ENCODE results near the gene SLK.

Gene SLK

DNA sequence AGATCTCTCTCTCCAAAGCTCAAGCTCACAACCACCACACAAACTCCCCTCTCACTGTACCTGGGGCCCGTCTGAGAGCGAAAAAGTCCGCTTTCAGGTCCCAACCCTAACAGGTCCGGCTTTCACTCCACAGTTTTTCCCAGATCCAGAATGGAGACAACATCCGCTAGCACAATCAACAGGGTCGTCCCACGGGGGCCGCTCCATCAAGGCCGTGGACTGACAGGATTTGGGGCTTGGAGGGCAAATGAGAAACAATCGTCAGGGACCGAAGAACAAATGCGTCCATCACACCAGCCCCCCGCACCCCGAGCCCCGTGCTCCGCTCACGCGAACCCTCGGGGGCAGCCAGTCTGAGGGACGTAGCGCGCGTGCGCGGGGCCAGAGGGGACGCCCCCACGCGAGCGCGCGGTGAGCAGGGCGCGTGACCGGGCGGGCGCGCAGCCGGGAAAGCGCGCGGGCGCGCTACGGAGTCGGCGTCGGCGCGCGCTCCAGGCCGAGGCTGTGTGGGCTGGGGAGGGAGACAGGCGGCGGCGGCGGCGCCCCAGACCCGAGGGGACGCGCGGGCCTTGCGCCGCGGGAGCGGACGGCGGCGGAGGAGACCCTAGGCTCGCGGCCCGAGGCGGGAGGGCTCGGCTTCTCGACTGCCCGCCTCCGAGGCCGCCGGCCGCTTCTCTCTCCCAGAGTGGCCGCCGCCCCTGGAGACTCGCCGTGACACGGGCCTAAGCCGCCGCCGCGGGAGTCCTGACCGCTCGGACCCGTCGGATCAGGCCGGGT, at the start of gene SLK:
Gene SLK, plus strand, starts transcription at position 470 of the 777 bp plus-strand sequence. CDS start 606 bp downstream, outside the sequence.
- DNase-seq (ENCODE audit: low spot score), result peak; percentile 79

DNA sequence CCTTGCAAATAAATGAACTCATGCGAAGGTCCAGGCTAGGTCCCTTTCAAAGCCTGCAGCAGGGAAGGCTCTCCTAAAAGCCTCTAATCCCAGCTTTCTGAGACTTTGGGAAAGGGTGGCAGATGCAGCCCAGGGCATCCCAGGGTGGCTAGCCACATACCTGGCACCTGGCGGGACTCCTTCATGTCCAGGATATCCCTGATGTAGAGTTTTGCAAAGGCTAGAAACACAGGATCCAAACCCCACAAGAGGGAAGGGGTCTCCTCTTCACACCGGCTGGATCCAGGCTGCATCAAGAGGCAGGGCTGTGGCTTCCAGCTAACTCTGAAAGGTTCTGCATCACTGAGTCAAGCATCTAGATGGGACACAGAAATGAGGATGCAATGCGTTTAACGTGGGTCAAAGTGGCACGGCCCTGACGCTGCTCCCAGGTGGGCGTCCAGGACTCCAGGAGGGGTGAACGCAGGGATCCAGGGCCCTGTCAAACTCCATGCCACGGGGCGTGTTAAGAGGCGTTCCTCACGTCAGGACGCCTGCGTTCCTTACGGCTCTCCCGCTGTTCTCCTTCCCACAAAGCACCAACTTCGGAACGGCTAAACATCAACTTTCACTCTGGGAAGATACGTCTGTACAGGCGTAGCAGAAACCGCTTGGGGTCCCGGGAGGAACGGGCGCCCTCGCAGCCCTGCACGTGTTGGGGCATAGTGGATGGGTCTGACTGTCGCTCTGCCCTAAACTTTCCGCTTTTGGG, 49.5 kb upstream of the SLK start:
- peak; percentile 9 for DNase-seq (ENCODE audit: low spot score)

GRCh38 chr10:103918053-103918846, 48.7 kb upstream of the SLK start, which contains the start of gene STN1:
Gene STN1, minus strand, starts transcription at chr10:103918184. Its CDS starts 590 bp downstream, at chr10:103917594.
- DNase-seq (ENCODE audit: low spot score), result peak; percentile 97

- no peak for DNase-seq (ENCODE audit: low spot score)
Measured at GRCh38 chr10:103919648-103920025, 47.3 kb upstream of the SLK start.

GRCh38 chr10:103921248-103921647, 45.7 kb upstream of the SLK start:
- no peak for DNase-seq (ENCODE audit: low spot score)

- DNase-seq (ENCODE audit: low spot score), result peak; percentile 21
Measured at GRCh38 chr10:103921750-103922195, 45.2 kb upstream of the SLK start.

DNA sequence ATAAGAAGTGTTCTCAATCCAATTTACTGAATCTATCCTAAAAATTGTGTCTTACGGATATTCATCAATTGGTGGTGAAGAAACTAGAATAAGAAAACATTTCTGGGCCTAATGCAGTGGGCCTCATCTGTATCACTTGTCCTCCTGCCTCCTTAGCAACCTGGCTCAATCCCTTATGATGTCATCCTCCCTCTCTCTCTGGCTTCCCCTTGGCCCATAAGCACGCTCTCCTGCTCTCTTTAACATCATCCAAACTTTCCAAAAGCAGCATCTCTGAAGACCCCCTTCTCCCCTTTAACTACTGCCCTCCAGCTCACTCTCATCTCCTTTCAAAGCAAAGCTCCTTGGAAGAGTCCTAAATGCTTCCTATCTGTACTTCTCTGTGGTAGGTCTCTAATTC, 44.3 kb upstream of the SLK start:
- DNase-seq (ENCODE audit: low spot score), result no peak

DNA sequence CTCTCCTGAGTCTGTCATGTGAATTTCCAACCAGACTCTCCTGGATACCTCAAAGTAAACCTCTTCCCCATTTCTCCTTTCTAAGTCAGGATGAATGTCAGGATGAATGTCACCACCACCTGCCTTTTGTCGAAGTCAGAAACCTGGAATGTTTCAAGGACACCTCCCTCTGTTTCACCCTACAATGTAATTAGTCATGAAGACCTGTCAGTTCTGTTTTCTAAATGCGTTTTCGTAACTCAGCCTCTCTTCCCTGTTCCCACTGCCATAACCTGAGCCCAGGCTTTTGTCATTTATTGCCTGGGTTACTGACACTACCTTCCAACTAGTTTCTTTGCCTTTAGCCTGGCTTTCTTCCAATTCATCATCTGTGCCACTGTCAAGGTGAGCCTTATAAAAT, 43.4 kb upstream of the SLK start:
- no peak for DNase-seq (ENCODE audit: low spot score)

- no peak for DNase-seq (ENCODE audit: low spot score)
Measured at GRCh38 chr10:103925591-103925990, 41.3 kb upstream of the SLK start.

DNA sequence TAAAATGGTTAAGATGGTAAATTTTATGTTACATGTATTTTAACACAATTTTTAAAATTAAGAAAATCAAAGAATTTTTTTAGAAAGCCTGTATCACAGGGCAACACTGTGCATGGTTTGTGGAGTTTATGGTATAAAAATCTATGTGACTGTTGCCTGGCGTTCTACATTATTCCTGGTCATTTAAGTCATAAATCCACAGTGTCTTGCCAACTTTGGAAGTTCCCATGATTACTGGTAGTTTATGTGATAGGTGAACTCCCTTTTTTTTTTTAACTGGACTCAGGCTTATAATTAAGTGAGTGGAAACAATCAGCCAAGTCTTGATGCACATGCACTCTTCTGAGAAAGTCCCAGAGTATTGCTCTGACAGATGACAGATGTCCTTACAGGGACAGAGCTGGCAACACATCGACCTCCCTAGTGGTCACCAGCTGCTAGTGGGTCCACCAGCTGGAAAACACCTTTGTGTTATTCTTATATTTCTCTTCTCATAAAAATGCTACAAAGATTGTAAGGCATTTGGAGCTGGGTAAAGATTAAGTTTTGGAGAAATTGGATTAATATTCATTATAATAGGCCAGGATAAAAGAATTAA, 40.1 kb upstream of the SLK start:
- no peak for DNase-seq (ENCODE audit: low spot score)

- DNase-seq (ENCODE audit: low spot score), result no peak
Measured at GRCh38 chr10:103928784-103929183, 38.2 kb upstream of the SLK start.

DNA sequence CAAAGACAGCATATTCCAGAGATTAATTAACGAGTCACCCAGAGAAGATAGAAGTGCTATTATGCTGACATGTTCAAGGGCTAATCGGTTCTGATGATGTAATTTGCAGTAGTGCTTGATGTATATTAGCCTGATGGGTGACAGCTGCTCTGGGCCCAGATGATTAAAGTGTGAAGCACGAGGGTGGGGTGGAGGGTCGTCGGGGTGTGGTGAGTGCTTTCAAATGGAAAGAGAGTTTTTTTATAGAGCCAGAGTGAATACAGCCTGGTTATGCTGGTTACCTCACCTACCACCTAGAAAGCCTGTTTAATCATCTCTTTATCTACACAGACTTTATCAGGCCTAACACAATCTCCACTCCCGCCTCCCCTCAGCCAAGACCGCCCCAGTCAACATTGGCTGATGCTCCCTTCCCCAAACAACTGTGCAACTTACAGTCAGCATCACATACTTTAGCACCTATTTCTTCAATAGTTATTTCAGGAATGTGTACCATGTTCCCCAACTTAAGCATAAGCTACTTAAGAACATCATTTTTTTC, 37.5 kb upstream of the SLK start:
- DNase-seq (ENCODE audit: low spot score), result no peak

DNA sequence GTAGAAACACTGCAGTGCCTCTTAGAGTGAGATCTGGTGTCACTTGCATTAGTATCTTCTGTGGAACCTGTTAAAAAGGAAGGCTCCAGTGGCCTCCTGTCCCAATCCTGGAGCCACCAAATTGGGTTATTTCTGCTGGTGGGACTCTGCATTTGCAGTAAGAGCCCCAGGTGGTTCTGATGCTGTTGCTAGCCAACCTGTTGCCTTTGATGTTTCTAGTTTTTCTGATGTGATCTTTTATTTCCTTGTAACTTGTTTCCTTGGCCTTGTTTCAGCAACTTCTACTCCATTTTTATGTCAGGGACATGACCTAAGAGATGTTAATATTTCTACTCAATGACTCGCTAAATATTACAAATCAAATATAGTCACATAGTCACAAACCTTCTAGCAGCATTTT, 36.5 kb upstream of the SLK start:
- DNase-seq (ENCODE audit: low spot score), result no peak

- no peak for DNase-seq (ENCODE audit: low spot score)
Measured at GRCh38 chr10:103930881-103931280, 36.1 kb upstream of the SLK start.

DNA sequence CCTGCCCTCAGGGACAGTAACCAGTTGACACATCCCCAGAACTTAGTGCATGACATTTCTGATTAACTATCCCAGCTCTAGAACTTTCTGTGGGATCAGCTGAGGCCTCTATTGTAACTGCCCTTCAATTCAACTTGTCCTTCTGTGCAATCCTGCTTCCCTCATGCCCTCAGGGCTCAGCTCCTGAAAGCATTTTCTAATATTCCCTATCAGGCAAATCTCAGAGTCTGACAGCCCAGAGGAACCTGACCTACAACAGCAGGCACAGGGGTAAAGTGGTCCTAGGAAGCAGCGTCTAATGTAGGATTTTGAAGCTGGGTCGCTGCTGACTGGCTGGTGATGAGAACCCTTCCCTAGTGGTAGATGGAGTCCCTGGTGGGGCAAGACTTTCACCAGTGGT, 35.3 kb upstream of the SLK start:
- DNase-seq (ENCODE audit: low spot score), result no peak

- DNase-seq (ENCODE audit: low spot score), result no peak
Measured at GRCh38 chr10:103932271-103932670, 34.7 kb upstream of the SLK start.

GRCh38 chr10:103932971-103933370, 34.0 kb upstream of the SLK start:
- no peak for DNase-seq (ENCODE audit: low spot score)

DNA sequence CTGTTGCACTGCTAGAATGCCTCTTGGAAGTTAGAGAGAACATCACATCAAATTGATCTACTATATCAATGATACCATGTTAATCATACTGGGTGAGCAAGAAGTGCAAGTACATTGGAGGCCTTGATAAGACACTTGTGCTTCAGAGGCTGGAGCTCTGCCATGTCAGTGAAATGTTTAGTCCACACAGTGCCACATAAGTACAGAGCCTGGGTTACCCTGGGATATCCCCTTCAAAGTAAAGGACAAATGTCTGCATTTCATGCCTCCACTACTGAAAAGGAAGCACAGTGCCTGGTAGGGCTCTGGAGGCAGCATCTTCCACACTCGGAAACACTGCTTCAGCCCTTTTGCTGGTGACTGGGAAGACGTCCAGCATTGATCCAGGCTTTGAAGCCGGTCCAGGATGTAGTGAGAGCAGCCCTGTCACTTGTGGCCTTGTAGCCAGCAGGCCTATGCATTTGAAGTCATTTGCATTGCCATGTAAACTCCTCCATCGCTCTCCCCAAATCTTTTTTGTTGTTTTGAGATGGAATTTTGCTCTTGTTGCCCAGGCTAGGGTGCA, 33.3 kb upstream of the SLK start:
- DNase-seq (ENCODE audit: low spot score), result no peak

DNA sequence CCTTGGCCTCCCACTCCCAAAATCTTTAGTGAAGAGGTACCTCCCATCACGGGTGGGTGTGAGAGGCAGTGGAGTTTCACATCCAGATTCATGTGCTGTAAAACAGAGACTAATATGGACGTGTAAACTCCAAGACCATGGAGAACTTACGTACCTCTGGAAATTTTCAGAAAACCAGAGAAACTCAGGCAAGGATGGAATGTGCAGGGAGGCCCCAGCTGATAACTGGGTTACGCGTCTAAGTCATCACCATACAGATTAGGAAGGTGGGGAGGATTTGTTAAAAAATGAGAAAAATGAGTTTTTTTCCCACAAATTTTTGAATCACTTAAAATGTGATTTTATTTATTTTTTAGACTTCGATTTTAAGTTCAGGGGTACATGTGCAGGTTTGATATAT, 32.6 kb upstream of the SLK start:
- DNase-seq (ENCODE audit: low spot score), result no peak

DNA sequence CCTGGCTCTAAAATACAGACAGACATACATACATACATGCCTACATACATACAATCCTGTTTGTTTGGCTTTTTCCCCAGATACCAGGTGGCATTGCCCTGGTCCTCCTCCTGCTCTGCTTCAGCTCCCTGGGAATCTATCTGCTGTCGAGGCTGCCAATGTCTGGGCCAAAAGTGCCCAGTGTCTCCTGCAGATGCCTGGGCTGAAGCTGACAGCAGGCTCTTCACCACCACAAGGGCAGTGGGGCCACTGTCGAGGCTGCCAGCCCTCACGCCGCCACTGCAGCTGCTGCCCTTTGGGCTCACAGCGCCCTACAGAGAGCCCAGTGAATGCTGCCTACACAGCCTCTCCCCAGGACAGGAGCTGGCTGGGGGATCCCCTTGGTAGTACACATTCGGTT, 30.9 kb upstream of the SLK start:
- DNase-seq (ENCODE audit: low spot score), result no peak

- DNase-seq (ENCODE audit: low spot score), result no peak
Measured at GRCh38 chr10:103939522-103939921, 27.4 kb upstream of the SLK start.

DNA sequence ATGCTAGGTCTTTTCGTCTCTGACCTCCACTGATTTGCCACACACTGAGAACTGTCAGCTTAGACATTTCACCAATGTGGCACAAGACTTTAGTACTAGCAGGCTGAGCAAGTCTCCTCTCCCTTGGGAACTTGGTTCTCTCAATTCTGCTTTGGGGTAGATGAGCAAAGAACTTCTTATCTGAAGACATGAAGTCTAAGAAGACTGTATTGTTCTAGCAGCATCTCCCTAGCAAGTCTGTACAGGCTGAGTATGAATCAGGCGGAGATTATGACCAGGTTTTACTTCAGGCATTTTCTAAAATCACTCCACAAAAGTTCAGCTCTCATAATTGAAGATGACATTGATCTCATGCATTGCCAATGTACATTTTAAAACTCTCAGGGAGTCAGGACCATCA, 25.1 kb upstream of the SLK start:
- no peak for DNase-seq (ENCODE audit: low spot score)
